Lung (tissue), 12 donors: ENCODE results near the gene KCNAB2. TPM values are rescaled to one million over a fixed set of nuclear protein-coding genes. Genes with fewer than 3 reads are reported as not detected.

Source experiments
- ATAC-seq: fragments of 200-7000 bp; cut with Tn5 transposase; one replicate; pipeline ENCODE4 v1.9.1; 2020; ENCODE audit warnings: moderate number of reproducible peaks; ENCODE audit not compliant: insufficient read depth, low FRiP score
- DNase-seq, 3 donors: peaks; one replicate each; pipeline ENCODE4 v3.0.0-alpha.2; 2013 to 2017
- H3K27ac ChIP-seq, 2 donors: one replicate each; pipeline ENCODE4 v1.5.1; 2013; ENCODE audit warnings: mild to moderate bottlenecking in 2 of 2, moderate library complexity in 2 of 2, control low read depth in 1 of 2, inconsistent platforms in 1 of 2, low read depth in 1 of 2, low read length in 1 of 2
- H3K27me3 ChIP-seq, 3 donors: one replicate each; pipeline ENCODE4 v1.5.1; 2013; ENCODE audit warnings: low read length in 2 of 3; ENCODE audit not compliant: control insufficient read depth in 3 of 3, insufficient read depth in 3 of 3
- H3K36me3 ChIP-seq, 4 donors: one replicate each; pipeline ENCODE4 v1.5.1; 2013; ENCODE audit warnings: low read length in 4 of 4, mild to moderate bottlenecking in 1 of 4, moderate library complexity in 1 of 4; ENCODE audit not compliant: control insufficient read depth in 4 of 4, insufficient read depth in 4 of 4
- H3K4me1 ChIP-seq, 5 donors: one replicate each; pipeline ENCODE4 v1.5.1; 2013; ENCODE audit warnings: low read length in 5 of 5, mild to moderate bottlenecking in 2 of 5, moderate library complexity in 1 of 5; ENCODE audit not compliant: control insufficient read depth in 5 of 5, insufficient read depth in 5 of 5
- H3K4me3 ChIP-seq: one replicate; pipeline ENCODE4 v1.5.1; 2013; ENCODE audit warnings: mild to moderate bottlenecking, control low read depth, moderate library complexity
- H3K9ac ChIP-seq, 2 donors: one replicate each; pipeline ENCODE4 v1.5.1; 2013; ENCODE audit warnings: low read length in 2 of 2, control low read depth in 1 of 2; ENCODE audit not compliant: insufficient read depth in 1 of 2
- H3K9me3 ChIP-seq, 4 donors: one replicate each; pipeline ENCODE4 v1.5.1; 2013; ENCODE audit warnings: low read length in 3 of 4, mild to moderate bottlenecking in 1 of 4, moderate library complexity in 1 of 4; ENCODE audit not compliant: control insufficient read depth in 4 of 4, insufficient read depth in 3 of 4
- CTCF ChIP-seq: IDR thresholded peaks from 2 replicates; pipeline ENCODE4 v1.5.1; 2012; ENCODE audit warnings: mild to moderate bottlenecking; ENCODE audit errors: control extremely low read depth, extremely low read depth
- whole genome bisulfite sequencing, 2 donors: extraction: QIAGEN DNeasy Blood & Tissue Kit; methylation state at CpG; one replicate each; pipeline ENCODE4 v1.1.7; 2013; 5-methylcytosine and 5-hydroxymethylcytosine counted together
- polyA plus RNA-seq, 2 donors: library from polyadenylated mRNA; stranded (reverse); fragments of 200-250 nt; gene quantifications; one replicate each; pipeline ENCODE4 v1.2.1, GENCODE V29; 2013
- total RNA-seq, 2 donors: library from RNA; depleted of rRNA in 1 of 2; stranded (reverse); fragments of >200 nt in 1 of 2; gene quantifications; one replicate each; pipeline ENCODE4 v1.2.1, GENCODE V29; 2014 to 2021
- donor health status: control.
- donor health status: control.
- donor health status: Bipolar disorder and iron deficiency.
- donor health status: healthy.
- donor health status: DM: yes; HTN: yes; CAD: no.

The KCNAB2 gene
- total and polyA plus RNA-seq, 4 donors: 13.7 to 86.4 (median 45.5) TPM

GRCh38 chr1:6044481-6045109 lies 1.1 kb upstream of the KCNAB2 start:
- no peak for ATAC-seq
- WGBS, 2 donors: 81 to 91% methylated on average over 9 to 11 of the region's 11 CpGs
- H3K4me1 ChIP-seq: no peaks in the 10 kb centered on the region

GRCh38 chr1:6045110-6045502 lies 582 bp upstream of the KCNAB2 start:
- no peak overlapping the region for H3K9ac ChIP-seq
- no peaks in the 10 kb centered on the region for H3K9me3 ChIP-seq
- no peak overlapping the region for H3K27ac ChIP-seq
- H3K27me3 ChIP-seq: peaks cover 0 to 23% (median 0%) of the 10 kb centered on the region in 3 donors
- DNase-seq: no peak
- no peak overlapping the region for H3K4me3 ChIP-seq
- no peaks in the 10 kb centered on the region for H3K4me1 ChIP-seq
- H3K36me3 ChIP-seq: peaks cover 0 to 8% (median 0%) of the 10 kb centered on the region in 4 donors
- TF ChIP-seq CTCF: no peak
- no peak for ATAC-seq
- 67 to 72% methylated on average over 9 of the region's 9 CpGs for WGBS, 2 donors

More at GRCh38 chr1:6044481-6045109, 1.1 kb upstream of the KCNAB2 start:
- DNase-seq: no peak
- H3K4me3 ChIP-seq: no peak overlapping the region
- no peak overlapping the region for H3K27ac ChIP-seq
- no peak for TF ChIP-seq CTCF
- H3K36me3 ChIP-seq: peaks cover 0 to 8% (median 0%) of the 10 kb centered on the region in 4 donors
- H3K9ac ChIP-seq: no peak overlapping the region
- peaks cover 0 to 24% (median 0%) of the 10 kb centered on the region in 3 donors for H3K27me3 ChIP-seq
- no peaks in the 10 kb centered on the region for H3K9me3 ChIP-seq

GRCh38 chr1:6046279-6046678 lies 591 bp downstream of the KCNAB2 start:
- 69 to 80% methylated on average over 14 of the region's 14 CpGs for WGBS, 2 donors
- Histone ChIP-seq H3K27ac (no peak overlapping the region), H3K9ac (no peak overlapping the region), H3K36me3 (peaks cover 0 to 6% (median 0%) of the 10 kb centered on the region in 4 donors), H3K9me3 (no peaks in the 10 kb centered on the region), H3K4me3 (no peak overlapping the region), H3K27me3 (peaks cover 0 to 21% (median 0%) of the 10 kb centered on the region in 3 donors), H3K4me1 (no peaks in the 10 kb centered on the region)
- no peak for ATAC-seq
- TF ChIP-seq CTCF: no peak
- no peak for DNase-seq
